Heart left ventricle (tissue), 16 donors: Measurements from ENCODE around the gene GPR22. TPM values are rescaled to one million over a fixed set of nuclear protein-coding genes. Genes with fewer than 3 reads are reported as not detected.

Source experiments
- ATAC-seq, 4 donors: fragments of 200-7000 bp; cut with Tn5 transposase; one replicate each; pipeline ENCODE4 v1.9.1; 2020 to 2022; ENCODE audit warnings: moderate library complexity in 4 of 4, mild to moderate bottlenecking in 3 of 4, moderate number of reproducible peaks in 1 of 4
- DNase-seq, 5 donors: peaks; one replicate each; pipeline ENCODE4 v3.0.0-alpha.2; 2020
- H3K27ac ChIP-seq, 12 donors: fragments of 200-600 bp; sonication (generic) in 4 of 12; one replicate each; pipeline versions ENCODE4 v1.5.0 to v1.8.0; 2016 to 2022; ENCODE audit warnings: mild to moderate bottlenecking in 2 of 12
- H3K27me3 ChIP-seq, 9 donors: fragments of 200-600 bp; sonication (generic) in 2 of 9; one replicate each; pipeline versions ENCODE4 v1.5.1 to v1.8.0; 2016 to 2022; ENCODE audit warnings: mild to moderate bottlenecking in 3 of 9
- H3K36me3 ChIP-seq, 9 donors: fragments of 200-600 bp; sonication (generic) in 2 of 9; one replicate each; pipeline versions ENCODE4 v1.5.0 to v1.8.0; 2018 to 2022; ENCODE audit warnings: mild to moderate bottlenecking in 2 of 9
- H3K4me1 ChIP-seq, 12 donors: fragments of 200-600 bp; sonication (generic) in 4 of 12; one replicate each; pipeline versions ENCODE4 v1.5.0 to v1.8.0; 2016 to 2022; ENCODE audit warnings: mild to moderate bottlenecking in 3 of 12
- H3K4me3 ChIP-seq, 12 donors: fragments of 200-600 bp; sonication (generic) in 4 of 12; one replicate each; pipeline versions ENCODE4 v1.5.0 to v1.8.0; 2017 to 2022; ENCODE audit warnings: mild to moderate bottlenecking in 9 of 12, moderate library complexity in 4 of 12
- H3K9me3 ChIP-seq, 12 donors: fragments of 200-600 bp; sonication (generic) in 4 of 12; one replicate each; pipeline versions ENCODE4 v1.5.0 to v1.8.0; 2016 to 2022; ENCODE audit warnings: mild to moderate bottlenecking in 1 of 12
- CTCF ChIP-seq, 12 donors: fragments of 200-600 bp; sonication (generic) in 4 of 12; IDR thresholded peaks; one replicate each; pipeline versions ENCODE4 v1.5.0 to v1.8.0; 2018 to 2022; ENCODE audit warnings: antibody characterized with exemption in 12 of 12, mild to moderate bottlenecking in 5 of 12
- POLR2A ChIP-seq, 2 donors: fragments of 450-650 bp; IDR thresholded peaks; one replicate each; pipeline ENCODE4 v1.6.1; 2017; ENCODE audit warnings: antibody characterized with exemption in 2 of 2, mild to moderate bottlenecking in 2 of 2, moderate library complexity in 2 of 2
- WGBS, 4 donors: extraction: QIAGEN DNeasy Blood & Tissue Kit in 2 of 4; methylation state at CpG; one replicate each; pipeline versions ENCODE4 v1.1.5 to v1.1.7; 2013 to 2018; 5-methylcytosine and 5-hydroxymethylcytosine counted together
- intact Hi-C, 10 donors: fragments of 100-400 bp; cut with DNase I; formaldehyde crosslinking; loops; one replicate each; pipeline versions ENCODE4 v1.11.1 to v1.14.2; 2022
- polyA plus RNA-seq, 2 donors: library from polyadenylated mRNA; stranded (reverse); fragments of 200-250 nt; gene quantifications; one replicate each; pipeline ENCODE4 v1.2.3, GENCODE V29; 2013
- total RNA-seq, 9 donors: library from RNA; depleted of rRNA in 2 of 9; stranded (reverse); fragments of >200 nt in 2 of 9; fragmentation: NEBNext Ultra II Directional in 3 of 9; extraction: Animal tissue kit (Norgen Biotek cat#: 25700) in 3 of 9; gene quantifications; one replicate each; pipeline versions ENCODE4 v1.1.0 to v1.2.4, GENCODE V29; 2016 to 2023
- donor health status: ischemic (EF 13 %, LVEDD 7.1; RV severe dilation, severe dysfunction).
- donor health status: healthy with polysubstance abuse.
- donor health status: DM: no; HTN: yes; CAD: no.
- donor health status: DM: no; HTN: no; CAD: no.
- donor health status: ischemic (EF 25% LVEDD 6.9; RV normal size, moderate dysfunction).
- donor health status: ischemic (EF 25% LVEDD 5.7; RV mildly dilated, moderate dysfunction).
- donor health status: healthy.
- donor health status: DM: yes; HTN: yes; CAD: no.
- donor health status: ischemic (EF 35%, LVEDD 5.7; RV mildly dilated, moderate dysfunction).
- donor health status: nonischemic (EF 11% LVEDD 7.7; RV severe dilation, severe dysfunction).
- donor health status: DM: yes; HTN: yes; CAD: no.
- donor health status: PGD.
- donor health status: ischemic (EF 29% LVEDD 5.4; RV normal size, mild dysfunction).
- donor health status: nonischemic (EF 23%, LVEDD 6.1; RV moderate dilation, normal function).

Gene GPR22
- total and polyA plus RNA-seq, 11 donors: 7.0 to 59.8 (median 34.3) TPM

GRCh38 chr7:107482571-107482970 lies 12.7 kb downstream of the GPR22 start:
- Histone ChIP-seq H3K9me3 (no peaks in the 10 kb centered on the region), H3K27me3 (no peaks in the 10 kb centered on the region), H3K4me3 (no peak overlapping the region), H3K27ac (no peak overlapping the region), H3K4me1 (peaks cover 0 to 6% (median 0%) of the 10 kb centered on the region in 12 donors), H3K36me3 (no peaks in the 10 kb centered on the region)
- no peak for ATAC-seq
- DNase-seq: no peak
- TF ChIP-seq CTCF (IDR thresholded peaks at IDR 0.05) (no peak), POLR2A (IDR thresholded peaks at IDR 0.05) (no peak)
- intact Hi-C loops: loop anchor here in 2 of 10 donors (5.0 to 10.0 kb wide), 2 partner anchors 80 to 82 kb away; partner anchors contain the start of genes COG5 (in 2 of the 2) and DUS4L (in 2 of the 2)
- 96 to 100% (median 98%) methylated on average over 1 of the region's 1 CpG for WGBS, 4 donors

DNA sequence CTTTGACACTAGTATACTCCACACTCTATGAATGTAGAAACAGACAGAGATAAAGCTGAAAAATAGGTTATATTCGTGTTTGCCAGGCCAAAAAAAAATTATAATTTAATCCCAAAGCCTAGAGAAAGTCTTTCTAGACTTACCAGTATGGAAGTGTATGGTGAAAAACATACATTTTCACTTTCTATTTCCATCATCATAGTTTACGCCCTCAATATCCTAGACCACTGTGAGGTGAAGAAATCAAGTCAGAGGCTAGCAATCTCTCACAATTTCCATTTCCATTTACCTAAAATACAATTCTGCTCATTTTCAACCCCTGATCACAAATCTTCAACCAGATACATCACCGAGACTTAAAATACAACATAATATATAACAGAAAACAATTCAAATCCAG lies 16.2 kb downstream of the GPR22 start:
- no peaks in the 10 kb centered on the region for H3K27me3 ChIP-seq
- DNase-seq (no peak), ATAC-seq (no peak)
- TF ChIP-seq POLR2A (IDR thresholded peaks at IDR 0.05): no peak
- TF ChIP-seq CTCF (IDR thresholded peaks at IDR 0.05): no peak
- H3K9me3 ChIP-seq: no peaks in the 10 kb centered on the region
- intact Hi-C loops: loop anchor here in 1 of 10 donors (10.0 kb wide), 1 partner anchor 79 kb away; the partner anchor contains the start of genes COG5 and DUS4L
- H3K4me1 ChIP-seq: peaks cover 0 to 6% (median 0%) of the 10 kb centered on the region in 12 donors
- H3K4me3 ChIP-seq: no peak overlapping the region
- no peaks in the 10 kb centered on the region for H3K36me3 ChIP-seq
- H3K27ac ChIP-seq: no peak overlapping the region
- WGBS, 4 donors: 83 to 90% (median 85%) methylated on average over 3 of the region's 3 CpGs

- Histone ChIP-seq H3K27ac (no peak overlapping the region), H3K27me3 (no peaks in the 10 kb centered on the region), H3K36me3 (no peaks in the 10 kb centered on the region), H3K4me3 (no peak overlapping the region), H3K4me1 (peaks cover 0 to 16% (median 2%) of the 10 kb centered on the region in 12 donors), H3K9me3 (peaks cover 0 to 9% (median 0%) of the 10 kb centered on the region in 12 donors)
- intact Hi-C loops: no loop called here
- ATAC-seq (no peak), DNase-seq (no peak)
- WGBS, 4 donors: 95 to 99% (median 97%) methylated on average over 2 of the region's 2 CpGs
- no peak for TF ChIP-seq CTCF (IDR thresholded peaks at IDR 0.05)
- no peak for TF ChIP-seq POLR2A (IDR thresholded peaks at IDR 0.05)
Measured at GRCh38 chr7:107492875-107493274, 23.0 kb downstream of the GPR22 start.

DNA sequence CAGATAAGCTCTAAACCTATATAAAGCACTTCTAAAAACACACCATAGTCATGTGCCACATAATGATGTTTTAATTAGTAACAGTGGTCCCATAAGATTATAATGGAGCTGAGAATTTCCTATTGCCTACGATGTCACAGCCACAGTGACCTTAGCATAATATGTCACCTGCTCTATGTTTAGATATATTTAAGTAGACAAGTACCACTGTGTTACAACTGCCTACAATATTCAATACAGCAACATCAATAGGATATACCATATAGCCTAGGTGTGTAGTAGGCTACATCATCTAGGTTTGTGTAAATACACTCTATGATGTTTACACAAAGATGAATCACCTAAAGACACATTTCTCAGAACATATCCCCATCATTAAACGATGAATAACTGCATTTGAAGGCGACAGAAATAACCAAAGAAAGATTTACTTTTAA lies 24.5 kb downstream of the GPR22 start:
- ATAC-seq: peak in 3 of 4 donors; percentile 26 to 62 (median 47)
- peaks cover 0 to 16% (median 2%) of the 10 kb centered on the region in 12 donors for H3K4me1 ChIP-seq
- no peaks in the 10 kb centered on the region for H3K36me3 ChIP-seq
- no peak for DNase-seq
- no peak for TF ChIP-seq CTCF (IDR thresholded peaks at IDR 0.05)
- no peak for TF ChIP-seq POLR2A (IDR thresholded peaks at IDR 0.05)
- no peak overlapping the region for H3K4me3 ChIP-seq
- H3K27ac ChIP-seq: peak overlapping the region in 5 of 12 donors; percentile 7 to 43 (median 12)
- H3K27me3 ChIP-seq: no peaks in the 10 kb centered on the region
- peaks cover 0 to 9% (median 0%) of the 10 kb centered on the region in 12 donors for H3K9me3 ChIP-seq
- WGBS, 4 donors: 63 to 78% (median 75%) methylated on average over 3 of the region's 3 CpGs
- intact Hi-C loops: no loop called here
